Neural progenitor cell (in vitro differentiated cells): ENCODE results near the gene PLCL1. TPM values are rescaled to one million over a fixed set of nuclear protein-coding genes. Genes with fewer than 3 reads are reported as not detected.
"Not testable (repeated sequence)": the region's sequence is repeated elsewhere in the genome, so short reads cannot be mapped to it uniquely, and the experiment has no call there.

Experiments used
- DNase-seq: peaks from one replicate; pipeline ENCODE4 v3.0.0-alpha.2; 2016; ENCODE audit warnings: low spot score
- H2AFZ ChIP-seq: fragments of 200-600 bp; sonication (generic); replicated peaks from 2 replicates; pipeline ENCODE4 v1.6.1; 2016; ENCODE audit warnings: antibody characterized with exemption
- H3F3A ChIP-seq: fragments of 200-600 bp; sonication (generic); 2 replicates; pipeline ENCODE4 v1.6.1; 2016; ENCODE audit warnings: antibody characterized with exemption, low read depth
- H3K27ac ChIP-seq: fragments of 200-600 bp; sonication (generic); 2 replicates; pipeline ENCODE4 v1.5.1; 2016; ENCODE audit warnings: mild to moderate bottlenecking
- H3K27me3 ChIP-seq: fragments of 200-600 bp; sonication (generic); 2 replicates; pipeline ENCODE4 v1.6.1; 2016; ENCODE audit warnings: mild to moderate bottlenecking, moderate library complexity
- H3K36me3 ChIP-seq: fragments of 200-600 bp; sonication (generic); 2 replicates; pipeline ENCODE4 v1.5.1; 2016
- H3K4me1 ChIP-seq: fragments of 200-600 bp; sonication (generic); 2 replicates; pipeline ENCODE4 v1.6.1; 2016; ENCODE audit warnings: mixed run types
- H3K4me2 ChIP-seq: fragments of 200-600 bp; sonication (generic); 2 replicates; pipeline ENCODE4 v1.6.1; 2016
- H3K4me3 ChIP-seq: fragments of 200-600 bp; sonication (generic); 2 replicates; pipeline ENCODE4 v1.5.1; 2016
- H3K79me2 ChIP-seq: fragments of 200-600 bp; sonication (generic); 2 replicates; pipeline ENCODE4 v1.6.1; 2016; ENCODE audit warnings: low read depth
- H3K9ac ChIP-seq: fragments of 200-600 bp; sonication (generic); 2 replicates; pipeline ENCODE4 v1.6.1; 2016
- H3K9me3 ChIP-seq: fragments of 200-600 bp; sonication (generic); 2 replicates; pipeline ENCODE4 v1.5.1; 2016; ENCODE audit warnings: low read depth
- H4K20me1 ChIP-seq: fragments of 200-600 bp; sonication (generic); 2 replicates; pipeline ENCODE4 v1.6.1; 2016; ENCODE audit warnings: low read depth
- H3K27ac Mint-ChIP-seq: 3 replicates; pipeline ENCODE4 v1.8.0; 2021; ENCODE audit warnings: mixed read lengths
- H3K27me3 Mint-ChIP-seq: 2 replicates; pipeline ENCODE4 v1.8.0; 2022; ENCODE audit warnings: low read depth, mild to moderate bottlenecking, inconsistent platforms, moderate library complexity, mixed read lengths; ENCODE audit not compliant: insufficient read depth
- H3K36me3 Mint-ChIP-seq: 3 replicates; pipeline ENCODE4 v1.8.0; 2021; ENCODE audit warnings: mixed read lengths
- H3K4me1 Mint-ChIP-seq: 3 replicates; pipeline ENCODE4 v1.8.0; 2021; ENCODE audit warnings: mixed read lengths
- H3K4me3 Mint-ChIP-seq: 3 replicates; pipeline ENCODE4 v1.8.0; 2021; ENCODE audit warnings: mild to moderate bottlenecking, moderate library complexity, mixed read lengths
- H3K9me3 Mint-ChIP-seq: 3 replicates; pipeline ENCODE4 v1.8.0; 2020; ENCODE audit warnings: mixed read lengths
- CTCF ChIP-seq: fragments of 200-600 bp; sonication (generic); IDR thresholded peaks from 2 replicates; pipeline ENCODE4 v1.5.1; 2017; ENCODE audit warnings: antibody characterized with exemption, mild to moderate bottlenecking
- EZH2 ChIP-seq: fragments of 200-600 bp; sonication (generic); IDR thresholded peaks from 2 replicates; pipeline ENCODE4 v1.6.1; 2017; ENCODE audit warnings: antibody characterized with exemption, mild to moderate bottlenecking, moderate library complexity
- EZH2phosphoT487 ChIP-seq: fragments of 200-600 bp; sonication (generic); IDR thresholded peaks from 2 replicates; pipeline ENCODE4 v1.6.1; 2017; ENCODE audit warnings: antibody characterized with exemption
- total RNA-seq: library from RNA; depleted of rRNA; stranded (reverse); fragments of >200 nt; gene quantifications from 2 replicates; pipeline ENCODE4 v1.2.3, GENCODE V29; 2015; ENCODE audit warnings: low replicate concordance

Gene PLCL1
- total RNA-seq, 1 donor from 2014 or later = 0.41 TPM

DNA sequence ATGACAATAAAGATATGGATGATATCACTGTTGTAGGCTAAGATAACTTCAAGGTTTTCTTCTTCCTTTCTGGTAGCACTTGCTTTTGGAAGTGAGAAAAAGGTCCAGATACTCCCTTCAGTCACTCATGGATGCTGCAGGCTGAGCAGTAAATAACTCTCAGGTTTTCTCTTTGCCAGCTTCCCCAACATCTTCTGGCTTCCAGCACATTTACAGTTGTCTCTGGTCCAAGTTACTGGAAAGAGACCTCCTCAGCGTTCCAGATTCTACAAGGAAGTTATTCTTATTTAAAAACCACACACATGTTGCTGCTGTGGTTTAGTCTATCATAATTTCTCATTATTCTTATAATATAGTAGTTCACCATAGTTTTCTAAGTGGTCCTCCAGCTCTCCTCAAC, 383.4 kb downstream of the PLCL1 start:
- Histone ChIP-seq H3K4me3 (no peak overlapping the region), H3K27ac (no peak overlapping the region), H3K4me2 (no peak overlapping the region), H3K9ac (no peak overlapping the region), H3F3A (no peaks in the 10 kb centered on the region), H3K9me3 (no peaks in the 10 kb centered on the region), H3K79me2 (no peaks in the 10 kb centered on the region), H4K20me1 (no peaks in the 10 kb centered on the region), H3K27me3 (no peaks in the 10 kb centered on the region), H2AFZ (no peak overlapping the region), H3K4me1 (no peaks in the 10 kb centered on the region), H3K36me3 (no peaks in the 10 kb centered on the region)
- peaks cover 10% of the 10 kb centered on the region for H3K27me3 Mint-ChIP-seq
- H3K4me3 Mint-ChIP-seq = no peak overlapping the region
- H3K9me3 Mint-ChIP-seq = no peaks in the 10 kb centered on the region
- H3K27ac Mint-ChIP-seq = no peak overlapping the region
- TF ChIP-seq EZH2 (no peak), EZH2phosphoT487 (no peak), CTCF (no peak)
- no peaks in the 10 kb centered on the region for H3K36me3 Mint-ChIP-seq
- no peak for DNase-seq
- no peaks in the 10 kb centered on the region for H3K4me1 Mint-ChIP-seq

DNA sequence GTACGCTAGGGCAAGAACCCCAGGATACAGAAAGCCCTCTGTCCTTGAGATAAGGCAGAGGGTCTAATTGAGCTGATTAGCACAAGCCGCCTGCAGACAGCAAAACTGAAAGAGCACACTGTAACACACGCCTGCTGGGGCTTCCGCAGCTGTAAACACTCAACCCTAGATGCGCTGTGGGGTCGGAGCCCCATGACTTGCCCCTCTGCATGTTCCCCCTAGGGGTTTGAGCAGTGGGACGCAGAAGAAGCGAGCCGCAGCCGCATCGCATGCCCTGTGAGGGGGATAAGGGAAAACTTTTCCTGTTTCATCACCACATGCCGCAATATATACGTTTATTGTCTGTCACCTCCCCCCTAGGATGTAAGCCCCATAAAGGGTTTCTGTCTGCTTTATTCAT, 384.6 kb downstream of the PLCL1 start:
- TF ChIP-seq EZH2 (no peak), EZH2phosphoT487 (no peak), CTCF (no peak)
- Histone ChIP-seq H4K20me1 (no peaks in the 10 kb centered on the region), H3K36me3 (no peaks in the 10 kb centered on the region), H3K79me2 (no peaks in the 10 kb centered on the region), H3K4me2 (no peak overlapping the region), H3F3A (no peaks in the 10 kb centered on the region), H3K9me3 (no peaks in the 10 kb centered on the region), H3K9ac (no peak overlapping the region), H2AFZ (no peak overlapping the region), H3K27ac (no peak overlapping the region), H3K4me3 (no peak overlapping the region), H3K4me1 (no peaks in the 10 kb centered on the region), H3K27me3 (no peaks in the 10 kb centered on the region)
- Mint-ChIP-seq H3K36me3 (no peaks in the 10 kb centered on the region), H3K27ac (no peak overlapping the region), H3K27me3 (peaks cover 3% of the 10 kb centered on the region), H3K4me1 (no peaks in the 10 kb centered on the region), H3K4me3 (no peak overlapping the region), H3K9me3 (peaks cover under 1% of the 10 kb centered on the region)
- DNase-seq = no peak

DNA sequence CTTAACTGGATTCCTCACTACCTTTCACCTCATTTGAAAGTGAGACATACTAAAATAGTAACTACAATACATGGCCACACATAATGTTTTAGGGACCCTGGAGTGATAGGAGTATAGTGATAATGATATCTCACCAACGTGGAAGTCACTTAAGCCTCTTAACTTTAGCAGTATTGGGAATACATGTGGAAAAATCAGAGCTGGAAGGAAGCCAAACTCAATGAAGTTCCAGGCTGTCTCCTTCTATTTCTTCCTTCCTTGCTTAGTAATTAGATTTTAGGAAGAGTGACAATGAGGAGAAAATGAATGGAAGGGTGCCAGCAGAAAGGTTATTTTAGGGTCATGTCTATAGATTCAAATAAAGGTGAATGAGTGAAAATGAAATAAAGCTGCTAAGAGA, 387.3 kb downstream of the PLCL1 start:
- no peaks in the 10 kb centered on the region for H3K9me3 ChIP-seq
- H3K4me1 ChIP-seq = no peaks in the 10 kb centered on the region
- no peak overlapping the region for H3K4me3 ChIP-seq
- no peaks in the 10 kb centered on the region for H3K36me3 Mint-ChIP-seq
- H3K27me3 Mint-ChIP-seq = no peaks in the 10 kb centered on the region
- no peak overlapping the region for H2AFZ ChIP-seq
- H3K4me2 ChIP-seq = no peak overlapping the region
- no peak for DNase-seq
- H3F3A ChIP-seq = no peaks in the 10 kb centered on the region
- H3K4me1 Mint-ChIP-seq = no peaks in the 10 kb centered on the region
- H3K27ac ChIP-seq = no peak overlapping the region
- no peaks in the 10 kb centered on the region for H3K79me2 ChIP-seq
- TF ChIP-seq CTCF = no peak
- H3K4me3 Mint-ChIP-seq = no peak overlapping the region
- no peak overlapping the region for H3K27ac Mint-ChIP-seq
- H3K36me3 ChIP-seq = no peaks in the 10 kb centered on the region
- no peaks in the 10 kb centered on the region for H4K20me1 ChIP-seq
- peaks cover 2% of the 10 kb centered on the region for H3K9me3 Mint-ChIP-seq
- H3K27me3 ChIP-seq = no peaks in the 10 kb centered on the region
- no peak overlapping the region for H3K9ac ChIP-seq

DNA sequence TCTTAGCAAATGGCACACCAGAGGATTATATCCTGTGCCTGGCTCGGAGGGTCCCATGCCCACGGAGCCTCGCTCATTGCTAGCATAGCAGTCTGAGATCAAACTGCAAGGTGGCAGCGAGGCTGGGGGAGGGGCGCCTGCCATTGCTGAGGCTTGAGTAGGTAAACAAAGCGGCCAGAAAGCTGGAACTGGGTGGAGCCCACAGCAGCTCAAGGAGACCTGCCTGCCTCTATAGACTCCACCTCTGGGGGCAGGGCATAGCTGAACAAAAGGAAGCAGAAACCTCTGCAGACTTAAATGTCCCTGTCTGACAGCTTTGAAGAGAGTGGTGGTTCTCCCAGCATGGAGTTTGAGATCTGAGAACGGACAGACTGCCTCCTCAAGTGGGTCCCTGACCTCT, 392.2 kb downstream of the PLCL1 start:
- not testable (repeated sequence) for H3K4me1 Mint-ChIP-seq, H3K27me3 Mint-ChIP-seq, H3K79me2 ChIP-seq, H3K4me1 ChIP-seq, H3K27me3 ChIP-seq, H3K36me3 Mint-ChIP-seq, H3F3A ChIP-seq, H3K4me3 ChIP-seq, H3K4me2 ChIP-seq, DNase-seq, H3K27ac Mint-ChIP-seq, H3K9me3 ChIP-seq, H2AFZ ChIP-seq, H3K4me3 Mint-ChIP-seq, H3K9ac ChIP-seq, H3K36me3 ChIP-seq, H3K27ac ChIP-seq, H4K20me1 ChIP-seq
- peaks cover 10% of the 10 kb centered on the region for H3K9me3 Mint-ChIP-seq

Other genes with a start within 250 kb of the PLCL1 start
- 3.1 and 8.2 TPM in 2 replicates for gene RFTN2, start 129.0 kb upstream of the PLCL1 start, total RNA-seq
- gene MARS2, start 99.2 kb upstream of the PLCL1 start, total RNA-seq = 5.7 and 8.4 TPM in 2 replicates
- gene BOLL, start 19.3 kb upstream of the PLCL1 start, total RNA-seq = not detected in 2 replicates